ENCODE measurements around the gene FCHSD2. TPM values are rescaled to one million over a fixed set of nuclear protein-coding genes. Genes with fewer than 3 reads are reported as not detected.
"Not testable (repeated sequence)": the region's sequence is repeated elsewhere in the genome, so short reads cannot be mapped to it uniquely, and the experiment has no call there.

The FCHSD2 gene
- total RNA-seq, 1 donor from 2014 or later, result 69.5 TPM

DNA sequence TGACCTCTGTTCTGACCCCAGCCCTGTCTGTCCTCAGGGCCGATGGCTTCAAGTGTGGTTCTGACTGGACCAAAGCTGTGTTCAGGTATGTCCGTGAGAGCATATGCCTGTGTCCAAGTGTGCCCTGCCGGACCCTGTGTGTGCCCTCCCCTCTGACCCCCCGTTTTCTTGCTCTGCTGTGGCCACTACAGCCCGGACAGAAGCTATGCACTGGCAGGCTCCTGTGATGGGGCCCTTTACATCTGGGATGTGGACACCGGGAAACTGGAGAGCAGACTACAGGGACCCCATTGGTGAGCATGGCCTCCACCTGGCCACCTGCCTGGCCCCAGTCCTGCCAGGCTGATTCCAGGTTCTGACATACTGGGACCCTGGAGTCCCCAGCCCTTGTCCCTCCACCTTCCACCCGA lies 313.4 kb downstream of the FCHSD2 start:
- H3K27ac Mint-ChIP-seq (ENCODE audit: unreplicated experiment), result no peak overlapping the region
- no peak for DNase-seq (ENCODE audit: low spot score)
- no peak overlapping the region for H3K4me3 Mint-ChIP-seq (ENCODE audit: unreplicated experiment)
- peaks cover 21% of the 10 kb centered on the region for H3K4me1 Mint-ChIP-seq (ENCODE audit: low read depth)
- H3K36me3 Mint-ChIP-seq (ENCODE audit: low read depth), result no peaks in the 10 kb centered on the region
- TF ChIP-seq CTCF (IDR thresholded peaks at IDR 0.05), result no peak
- no peaks in the 10 kb centered on the region for H3K9me3 Mint-ChIP-seq (ENCODE audit: low read depth)
- no peaks in the 10 kb centered on the region for H3K27me3 Mint-ChIP-seq (ENCODE audit: low read depth)

DNA sequence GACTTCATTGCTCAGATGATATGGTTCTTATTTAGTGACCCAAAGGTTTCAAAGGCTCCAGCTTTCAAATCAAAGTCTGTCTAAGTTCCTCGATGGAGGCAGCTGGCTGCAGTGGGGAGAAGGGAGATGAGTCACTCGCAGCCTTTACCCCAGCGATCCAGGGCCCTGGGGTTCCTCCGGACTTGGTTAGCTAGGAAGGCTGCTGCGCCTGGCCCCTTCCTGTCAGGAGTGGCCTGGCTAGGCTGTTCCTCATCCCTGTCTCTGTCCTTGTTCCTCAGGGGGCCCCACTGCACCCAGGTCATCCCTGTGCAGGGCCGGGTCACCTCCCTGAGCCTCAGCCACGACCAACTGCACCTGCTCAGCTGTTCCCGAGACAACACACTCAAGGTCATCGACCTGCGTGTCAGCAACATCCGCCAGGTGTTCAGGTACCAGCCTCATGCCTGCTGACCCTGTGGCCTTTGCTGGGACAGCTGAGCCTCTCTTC lies 314.0 kb downstream of the FCHSD2 start:
- Mint-ChIP-seq H3K27ac (ENCODE audit: unreplicated experiment) (no peak overlapping the region), H3K4me3 (ENCODE audit: unreplicated experiment) (no peak overlapping the region), H3K27me3 (ENCODE audit: low read depth) (no peaks in the 10 kb centered on the region), H3K36me3 (ENCODE audit: low read depth) (no peaks in the 10 kb centered on the region), H3K4me1 (ENCODE audit: low read depth) (peaks cover 18% of the 10 kb centered on the region), H3K9me3 (ENCODE audit: low read depth) (no peaks in the 10 kb centered on the region)
- DNase-seq (ENCODE audit: low spot score), result no peak
- TF ChIP-seq CTCF (IDR thresholded peaks at IDR 0.05), result no peak

DNA sequence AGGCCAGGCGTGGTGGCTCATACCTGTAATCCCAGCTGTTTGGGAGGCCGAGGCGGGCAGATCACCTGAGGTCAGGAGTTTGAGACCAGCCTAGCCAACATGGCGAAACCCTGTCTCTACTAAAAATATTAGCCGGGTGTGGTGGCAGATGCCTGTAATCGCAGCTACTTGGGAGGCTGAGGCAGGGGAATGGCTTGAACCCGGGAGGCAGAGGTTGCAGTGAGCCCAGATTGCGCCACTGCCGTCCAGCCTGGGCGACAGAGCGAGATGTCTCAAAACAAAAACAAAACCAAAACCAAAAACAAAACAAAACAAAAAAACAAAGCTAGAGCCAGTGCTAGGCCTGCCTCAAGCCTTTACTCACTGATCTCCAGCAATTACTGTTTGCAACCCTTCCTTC lies 314.5 kb downstream of the FCHSD2 start:
- H3K9me3 Mint-ChIP-seq (ENCODE audit: low read depth); H3K36me3 Mint-ChIP-seq (ENCODE audit: low read depth); H3K4me3 Mint-ChIP-seq (ENCODE audit: unreplicated experiment); H3K27me3 Mint-ChIP-seq (ENCODE audit: low read depth); H3K27ac Mint-ChIP-seq (ENCODE audit: unreplicated experiment); DNase-seq (ENCODE audit: low spot score): not testable (repeated sequence)
- H3K4me1 Mint-ChIP-seq (ENCODE audit: low read depth), result peaks cover 14% of the 10 kb centered on the region

DNA sequence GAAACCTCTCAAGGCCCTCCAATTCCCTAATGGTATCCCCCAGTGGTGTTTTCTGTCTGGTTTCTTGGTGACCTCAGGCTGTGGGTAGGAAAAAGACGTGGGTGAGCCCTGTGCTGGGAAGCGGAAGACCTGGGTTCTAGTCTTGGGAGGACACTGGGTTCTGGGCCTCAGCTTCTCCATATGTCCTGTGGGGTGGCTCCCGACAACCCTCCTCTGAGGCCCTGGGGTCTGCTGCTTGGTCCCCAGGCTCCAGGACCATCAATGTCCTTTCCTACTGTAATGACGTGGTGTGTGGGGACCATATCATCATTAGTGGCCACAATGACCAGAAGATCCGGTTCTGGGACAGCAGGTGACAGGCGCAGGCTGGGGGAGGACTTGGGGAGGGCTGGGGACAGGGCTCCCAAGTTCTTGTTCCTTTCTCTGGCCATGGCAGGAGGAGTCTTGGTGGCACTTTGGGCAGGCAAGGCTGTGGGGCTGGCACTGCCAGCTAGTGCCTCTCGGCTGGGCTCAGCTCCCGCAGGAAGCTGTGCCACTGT lies 315.1 kb downstream of the FCHSD2 start:
- Mint-ChIP-seq H3K4me1 (ENCODE audit: low read depth) (peaks cover 11% of the 10 kb centered on the region), H3K4me3 (ENCODE audit: unreplicated experiment) (no peak overlapping the region), H3K27me3 (ENCODE audit: low read depth) (no peaks in the 10 kb centered on the region), H3K36me3 (ENCODE audit: low read depth) (no peaks in the 10 kb centered on the region), H3K27ac (ENCODE audit: unreplicated experiment) (no peak overlapping the region), H3K9me3 (ENCODE audit: low read depth) (no peaks in the 10 kb centered on the region)
- no peak for TF ChIP-seq CTCF (IDR thresholded peaks at IDR 0.05)
- no peak for DNase-seq (ENCODE audit: low spot score)

DNA sequence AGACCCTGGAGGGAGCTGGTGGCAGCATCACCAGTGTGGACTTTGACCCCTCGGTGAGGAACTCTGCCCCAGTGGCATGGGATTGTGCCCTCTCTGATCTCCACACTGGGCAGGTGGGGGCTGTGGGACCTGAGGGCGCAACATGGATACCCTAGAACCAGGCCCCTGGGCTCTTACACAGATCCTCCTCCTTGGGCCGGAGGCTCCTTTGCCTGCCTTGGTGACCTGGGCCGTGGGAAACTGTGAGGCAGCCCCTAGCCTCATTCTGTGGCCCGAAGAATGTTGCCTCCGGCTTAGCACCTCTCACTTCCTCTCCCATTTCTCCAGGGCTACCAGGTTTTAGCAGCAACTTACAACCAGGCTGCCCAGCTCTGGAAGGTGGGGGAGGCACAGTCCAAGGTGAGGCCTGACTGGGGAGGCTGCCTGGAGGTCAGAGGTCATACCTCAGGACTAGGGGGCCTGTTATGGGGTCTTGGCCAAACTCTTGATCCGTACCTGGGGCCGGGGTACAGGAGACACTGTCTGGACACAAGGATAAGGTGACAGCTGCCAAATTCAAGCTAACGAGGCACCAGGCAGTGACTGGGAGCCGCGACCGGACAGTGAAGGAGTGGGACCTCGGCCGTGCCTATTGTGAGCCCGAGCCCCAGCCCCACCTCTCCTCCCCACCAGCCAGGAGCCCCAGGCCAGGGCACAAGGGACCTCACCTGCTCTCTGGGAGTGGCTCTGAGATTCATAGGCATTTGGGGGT lies 315.8 kb downstream of the FCHSD2 start:
- Mint-ChIP-seq H3K4me1 (ENCODE audit: low read depth) (peaks cover 5% of the 10 kb centered on the region), H3K9me3 (ENCODE audit: low read depth) (no peaks in the 10 kb centered on the region), H3K27ac (ENCODE audit: unreplicated experiment) (no peak overlapping the region), H3K4me3 (ENCODE audit: unreplicated experiment) (no peak overlapping the region), H3K36me3 (ENCODE audit: low read depth) (no peaks in the 10 kb centered on the region), H3K27me3 (ENCODE audit: low read depth) (no peaks in the 10 kb centered on the region)
- no peak for TF ChIP-seq CTCF (IDR thresholded peaks at IDR 0.05)
- DNase-seq (ENCODE audit: low spot score), result no peak

DNA sequence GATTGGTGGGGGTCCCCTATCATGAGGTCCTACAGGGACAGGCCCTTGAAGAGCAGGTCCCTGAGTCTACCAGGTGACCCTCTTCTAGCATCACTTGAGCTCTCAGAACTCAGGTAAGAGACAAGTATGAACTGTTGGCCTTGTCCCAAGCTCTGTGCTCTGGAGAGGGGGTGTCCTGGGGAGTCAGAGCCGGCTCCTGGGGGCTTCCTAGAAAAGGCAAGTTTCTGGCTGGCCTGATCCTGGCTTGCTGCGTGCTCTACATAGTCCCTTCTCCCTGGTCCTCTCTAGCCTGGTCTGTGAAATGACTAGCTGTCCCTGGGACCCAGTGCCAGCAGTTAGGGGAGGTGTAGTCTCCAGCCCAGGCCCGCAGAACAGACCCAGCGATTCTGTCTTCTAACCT lies 316.5 kb downstream of the FCHSD2 start:
- Mint-ChIP-seq H3K27me3 (ENCODE audit: low read depth) (no peaks in the 10 kb centered on the region), H3K36me3 (ENCODE audit: low read depth) (no peaks in the 10 kb centered on the region), H3K4me3 (ENCODE audit: unreplicated experiment) (no peak overlapping the region), H3K4me1 (ENCODE audit: low read depth) (peaks cover 7% of the 10 kb centered on the region), H3K27ac (ENCODE audit: unreplicated experiment) (peak overlapping the region; percentile 57), H3K9me3 (ENCODE audit: low read depth) (no peaks in the 10 kb centered on the region)
- no peak for TF ChIP-seq CTCF (IDR thresholded peaks at IDR 0.05)
- no peak for DNase-seq (ENCODE audit: low spot score)
